ENCODE measurements around the gene KDM8. TPM values are rescaled to one million over a fixed set of nuclear protein-coding genes. Genes with fewer than 3 reads are reported as not detected.
A peak's percentile ranks its signal among the peaks of the same experiment; 100 is the strongest.

Gene KDM8
- total and polyA plus RNA-seq, 4 experiments from 2014 or later, result 4.8 to 31.0 (median 18.4) TPM

DNA sequence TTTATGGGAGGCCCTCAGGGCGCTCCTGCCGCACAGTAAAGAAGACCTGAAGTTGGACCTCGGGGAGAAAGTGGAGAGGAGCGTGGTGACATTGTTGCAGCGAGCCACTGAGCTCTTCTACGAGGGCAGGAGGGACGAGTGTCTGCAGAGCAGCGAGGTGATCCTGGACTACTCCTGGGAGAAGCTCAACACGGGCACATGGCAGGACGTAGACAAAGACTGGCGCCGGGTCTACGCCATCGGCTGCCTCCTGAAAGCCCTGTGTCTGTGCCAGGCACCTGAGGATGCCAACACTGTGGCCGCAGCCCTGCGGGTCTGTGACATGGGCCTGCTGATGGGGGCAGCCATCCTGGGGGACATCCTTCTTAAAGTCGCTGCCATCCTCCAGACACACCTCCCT, 6.8 kb downstream of the KDM8 start:
- CTCF ChIA-PET (ENCODE audit: partially characterized antibody), result interaction anchor here (1.5 to 2.6 kb wide), 2 partner anchors 14 to 31 kb away, joined by 6 to 14 read pairs; no protein-coding TSS in a partner anchor
- DNase-seq, result no peak
- H3K4me1 ChIP-seq (ENCODE audit: insufficient read depth, low read length), result peaks cover 3% of the 10 kb centered on the region
- Mint-ChIP-seq H3K27me3 (no peaks in the 10 kb centered on the region), H3K36me3 (peaks cover 15 to 30% of the 10 kb centered on the region in 2 donors), H3K4me3 (no peak overlapping the region), H3K9me3 (no peaks in the 10 kb centered on the region), H3K4me1 (peaks cover 0 to 7% (median 1%) of the 10 kb centered on the region in 4 donors), H3K27ac (no peak overlapping the region)
- no peak overlapping the region for H3K4me3 ChIP-seq (ENCODE audit: low read length in 2 of 2)
- no peak overlapping the region for H3K27ac ChIP-seq (ENCODE audit: low read depth, low read length)
- POLR2A ChIA-PET (ENCODE audit: partially characterized antibody), result no interaction called here
- intact Hi-C loops (cut with micrococcal nuclease), result no loop called here
- no peaks in the 10 kb centered on the region for H3K9me3 ChIP-seq (ENCODE audit: control insufficient read depth in 1 of 2, low read length in 2 of 2)
- no peaks in the 10 kb centered on the region for H3K27me3 ChIP-seq (ENCODE audit: insufficient read depth, low read length)
- peaks cover 27% of the 10 kb centered on the region for H3K36me3 ChIP-seq (ENCODE audit: insufficient read depth, low read length)

GRCh38 chr16:27211026-27211425, 7.7 kb downstream of the KDM8 start:
- Mint-ChIP-seq H3K4me3 (no peak overlapping the region), H3K27ac (no peak overlapping the region), H3K36me3 (peaks cover 15 to 37% of the 10 kb centered on the region in 2 donors), H3K9me3 (peaks cover 0 to under 1% (median 0%) of the 10 kb centered on the region in 8 donors), H3K27me3 (no peaks in the 10 kb centered on the region), H3K4me1 (peaks cover 0 to 5% (median 1%) of the 10 kb centered on the region in 4 donors)
- Histone ChIP-seq H3K4me3 (ENCODE audit: low read length in 2 of 2) (no peak overlapping the region), H3K9me3 (ENCODE audit: control insufficient read depth in 1 of 2, low read length in 2 of 2) (no peaks in the 10 kb centered on the region), H3K27me3 (ENCODE audit: insufficient read depth, low read length) (no peaks in the 10 kb centered on the region), H3K27ac (ENCODE audit: low read depth, low read length) (no peak overlapping the region), H3K4me1 (ENCODE audit: insufficient read depth, low read length) (no peaks in the 10 kb centered on the region), H3K36me3 (ENCODE audit: insufficient read depth, low read length) (peaks cover 27% of the 10 kb centered on the region)
- ChIA-PET CTCF (ENCODE audit: partially characterized antibody) (interaction anchor here (0.7 to 2.6 kb wide), 4 partner anchors 15 to 916 kb away, joined by 3 to 14 read pairs (median 4); no protein-coding TSS in a partner anchor), POLR2A (ENCODE audit: partially characterized antibody) (no interaction called here)
- no peak for DNase-seq
- intact Hi-C loops (cut with micrococcal nuclease), result no loop called here

DNA sequence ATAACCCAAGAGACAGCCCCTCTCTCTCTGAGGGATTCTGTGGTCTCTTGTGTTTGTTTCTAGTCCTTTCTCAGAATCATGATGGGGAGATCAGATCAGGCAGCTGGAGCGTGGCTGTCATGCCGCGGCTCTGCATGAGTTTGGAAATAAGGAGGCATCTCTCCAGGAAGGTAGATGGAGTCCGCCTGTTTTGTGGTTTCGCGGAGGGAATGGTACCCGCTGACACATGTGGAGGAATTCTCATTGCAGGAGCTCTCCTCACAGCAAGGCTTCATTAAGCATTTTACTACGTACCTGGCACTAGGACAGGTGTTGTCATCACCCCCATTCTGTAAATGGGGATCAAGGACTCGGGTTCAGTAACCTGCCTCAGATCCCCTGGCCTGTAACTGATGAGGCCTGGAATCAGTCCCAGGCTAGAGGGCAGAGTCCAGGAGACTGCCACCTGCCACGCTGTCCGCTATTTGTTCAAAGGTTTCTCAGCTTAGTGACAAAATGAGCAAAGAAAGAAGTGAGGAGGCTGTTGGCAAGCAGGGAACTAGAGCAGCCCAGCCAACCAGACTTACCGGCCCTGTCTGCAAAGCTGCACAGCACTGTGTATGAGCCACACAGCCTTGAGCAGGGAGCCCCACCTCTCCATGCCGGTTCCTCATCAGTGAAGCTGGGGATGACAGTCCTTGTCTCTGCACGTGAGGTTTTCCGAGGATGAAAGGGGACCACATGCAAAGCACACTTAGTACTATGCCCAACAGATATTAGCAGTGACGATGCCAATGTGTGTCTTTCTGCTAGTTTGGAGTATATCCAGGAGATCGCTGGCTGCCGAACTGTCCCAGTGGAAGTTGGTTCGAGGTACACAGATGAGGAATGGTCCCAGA, 11.0 kb downstream of the KDM8 start:
- Histone ChIP-seq H3K9me3 (ENCODE audit: control insufficient read depth in 1 of 2, low read length in 2 of 2) (no peaks in the 10 kb centered on the region), H3K27me3 (ENCODE audit: insufficient read depth, low read length) (no peaks in the 10 kb centered on the region), H3K4me1 (ENCODE audit: insufficient read depth, low read length) (no peaks in the 10 kb centered on the region), H3K36me3 (ENCODE audit: insufficient read depth, low read length) (peaks cover 26% of the 10 kb centered on the region), H3K27ac (ENCODE audit: low read depth, low read length) (no peak overlapping the region), H3K4me3 (ENCODE audit: low read length in 2 of 2) (no peak overlapping the region)
- POLR2A ChIA-PET (ENCODE audit: partially characterized antibody), result interaction anchor here (1.1 kb wide), 1 partner anchor 10 kb away, joined by 3 read pairs; no protein-coding TSS in a partner anchor
- H3K4me3 Mint-ChIP-seq, result no peak overlapping the region
- CTCF ChIA-PET (ENCODE audit: partially characterized antibody), result no interaction called here
- intact Hi-C loops (cut with micrococcal nuclease), result no loop called here
- H3K36me3 Mint-ChIP-seq, result peaks cover 12 to 47% of the 10 kb centered on the region in 2 donors
- H3K27me3 Mint-ChIP-seq, result no peaks in the 10 kb centered on the region
- H3K27ac Mint-ChIP-seq, result peak overlapping the region in 5 of 7 donors; percentile 19 to 70 (median 43)
- H3K9me3 Mint-ChIP-seq, result peaks cover 0 to 1% (median 0%) of the 10 kb centered on the region in 8 donors
- DNase-seq, result no peak
- peaks cover 0 to 5% (median 2%) of the 10 kb centered on the region in 4 donors for H3K4me1 Mint-ChIP-seq

- CTCF ChIA-PET (ENCODE audit: partially characterized antibody), result no interaction called here
- POLR2A ChIA-PET (ENCODE audit: partially characterized antibody), result no interaction called here
- peaks cover 0 to 1% (median 0%) of the 10 kb centered on the region in 8 donors for H3K9me3 Mint-ChIP-seq
Observed at GRCh38 chr16:27215660-27216059, 12.3 kb downstream of the KDM8 start.

GRCh38 chr16:27216297-27216885, 13.1 kb downstream of the KDM8 start:
- H3K4me1 Mint-ChIP-seq, result peaks cover 0 to 5% (median 2%) of the 10 kb centered on the region in 4 donors
- no peak for DNase-seq
- H3K27me3 Mint-ChIP-seq, result no peaks in the 10 kb centered on the region
- ChIA-PET POLR2A (ENCODE audit: partially characterized antibody) (interaction anchor here (1.3 kb wide), 1 partner anchor 17 kb away, joined by 3 read pairs; no protein-coding TSS in a partner anchor), CTCF (ENCODE audit: partially characterized antibody) (interaction anchor here (0.9 kb wide), 1 partner anchor 139 kb away, joined by 3 read pairs; no protein-coding TSS in a partner anchor)
- Histone ChIP-seq H3K36me3 (ENCODE audit: insufficient read depth, low read length) (peaks cover 22% of the 10 kb centered on the region), H3K27me3 (ENCODE audit: insufficient read depth, low read length) (no peaks in the 10 kb centered on the region), H3K27ac (ENCODE audit: low read depth, low read length) (no peak overlapping the region), H3K4me1 (ENCODE audit: insufficient read depth, low read length) (no peaks in the 10 kb centered on the region), H3K4me3 (ENCODE audit: low read length in 2 of 2) (no peak overlapping the region), H3K9me3 (ENCODE audit: control insufficient read depth in 1 of 2, low read length in 2 of 2) (no peaks in the 10 kb centered on the region)
- peak overlapping the region in 1 of 7 donors; percentile 21 for H3K27ac Mint-ChIP-seq
- no peak overlapping the region for H3K4me3 Mint-ChIP-seq
- peaks cover 0 to 1% (median 0%) of the 10 kb centered on the region in 8 donors for H3K9me3 Mint-ChIP-seq
- peaks cover 12 to 43% of the 10 kb centered on the region in 2 donors for H3K36me3 Mint-ChIP-seq
- intact Hi-C loops (cut with micrococcal nuclease), result no loop called here

More at GRCh38 chr16:27215660-27216059, 12.3 kb downstream of the KDM8 start:
- Mint-ChIP-seq H3K36me3 (peaks cover 12 to 40% of the 10 kb centered on the region in 2 donors), H3K27ac (peak overlapping the region in 2 of 7 donors; percentile 21 to 31), H3K4me1 (peaks cover 0 to 5% (median 2%) of the 10 kb centered on the region in 4 donors), H3K27me3 (no peaks in the 10 kb centered on the region), H3K4me3 (no peak overlapping the region)
- H3K9me3 ChIP-seq (ENCODE audit: control insufficient read depth in 1 of 2, low read length in 2 of 2), result no peaks in the 10 kb centered on the region
- no peak overlapping the region for H3K4me3 ChIP-seq (ENCODE audit: low read length in 2 of 2)
- H3K36me3 ChIP-seq (ENCODE audit: insufficient read depth, low read length), result peaks cover 27% of the 10 kb centered on the region
- no peaks in the 10 kb centered on the region for H3K4me1 ChIP-seq (ENCODE audit: insufficient read depth, low read length)
- H3K27me3 ChIP-seq (ENCODE audit: insufficient read depth, low read length), result no peaks in the 10 kb centered on the region
- intact Hi-C loops (cut with micrococcal nuclease), result no loop called here
- DNase-seq, result no peak
- H3K27ac ChIP-seq (ENCODE audit: low read depth, low read length), result no peak overlapping the region

DNA sequence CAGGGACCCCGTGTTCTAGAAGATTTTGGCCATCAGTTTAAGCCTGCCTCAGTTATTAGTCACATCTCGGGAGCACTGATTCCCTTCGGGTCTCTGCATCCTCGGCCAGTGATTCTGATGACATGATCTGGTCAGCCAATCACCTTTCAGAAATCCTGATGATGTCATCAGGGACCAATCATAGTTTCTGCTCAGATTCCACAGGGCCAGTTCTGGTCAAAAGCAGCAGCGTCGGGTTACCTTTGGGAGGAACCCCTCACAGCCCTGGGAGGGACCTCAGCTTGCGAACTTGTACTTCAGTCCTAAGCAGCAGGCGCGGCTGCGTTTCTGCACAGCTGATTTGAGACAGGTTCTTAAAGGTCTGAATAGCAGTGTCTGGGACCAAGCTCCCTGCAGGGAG, 13.9 kb downstream of the KDM8 start:
- H3K27ac Mint-ChIP-seq, result peak overlapping the region in 1 of 7 donors; percentile 57
- no peak for DNase-seq
- H3K9me3 Mint-ChIP-seq, result peaks cover 0 to 1% (median 0%) of the 10 kb centered on the region in 8 donors
- no peak overlapping the region for H3K4me3 Mint-ChIP-seq
- H3K27ac ChIP-seq (ENCODE audit: low read depth, low read length), result no peak overlapping the region
- ChIA-PET POLR2A (ENCODE audit: partially characterized antibody) (interaction anchor here (1.3 kb wide), 1 partner anchor 16 kb away, joined by 3 read pairs; no protein-coding TSS in a partner anchor), CTCF (ENCODE audit: partially characterized antibody) (interaction anchor here (0.9 kb wide), 1 partner anchor 138 kb away, joined by 3 read pairs; no protein-coding TSS in a partner anchor)
- H3K4me3 ChIP-seq (ENCODE audit: low read length in 2 of 2), result no peak overlapping the region
- H3K9me3 ChIP-seq (ENCODE audit: control insufficient read depth in 1 of 2, low read length in 2 of 2), result no peaks in the 10 kb centered on the region
- H3K27me3 Mint-ChIP-seq, result no peaks in the 10 kb centered on the region
- peaks cover 19% of the 10 kb centered on the region for H3K36me3 ChIP-seq (ENCODE audit: insufficient read depth, low read length)
- no peaks in the 10 kb centered on the region for H3K27me3 ChIP-seq (ENCODE audit: insufficient read depth, low read length)
- intact Hi-C loops (cut with micrococcal nuclease), result no loop called here
- peaks cover 0 to 5% (median 2%) of the 10 kb centered on the region in 4 donors for H3K4me1 Mint-ChIP-seq
- peaks cover 12 to 45% of the 10 kb centered on the region in 2 donors for H3K36me3 Mint-ChIP-seq
- no peaks in the 10 kb centered on the region for H3K4me1 ChIP-seq (ENCODE audit: insufficient read depth, low read length)

- CTCF ChIA-PET (ENCODE audit: partially characterized antibody), result interaction anchor here (1.9 kb wide), 1 partner anchor 11 kb away, joined by 7 read pairs; no protein-coding TSS in a partner anchor
- H3K9me3 Mint-ChIP-seq, result peaks cover 0 to 1% (median 0%) of the 10 kb centered on the region in 8 donors
- Histone ChIP-seq H3K36me3 (ENCODE audit: insufficient read depth, low read length) (peaks cover 16% of the 10 kb centered on the region), H3K27me3 (ENCODE audit: insufficient read depth, low read length) (no peaks in the 10 kb centered on the region), H3K4me3 (ENCODE audit: low read length in 2 of 2) (no peak overlapping the region), H3K27ac (ENCODE audit: low read depth, low read length) (no peak overlapping the region), H3K9me3 (ENCODE audit: control insufficient read depth in 1 of 2, low read length in 2 of 2) (no peaks in the 10 kb centered on the region), H3K4me1 (ENCODE audit: insufficient read depth, low read length) (no peaks in the 10 kb centered on the region)
- no peak for DNase-seq
- H3K4me1 Mint-ChIP-seq, result peaks cover 0 to 4% (median under 1%) of the 10 kb centered on the region in 4 donors
- peak overlapping the region in 2 of 7 donors; percentile 18 to 42 for H3K27ac Mint-ChIP-seq
- H3K4me3 Mint-ChIP-seq, result no peak overlapping the region
- POLR2A ChIA-PET (ENCODE audit: partially characterized antibody), result no interaction called here
- intact Hi-C loops (cut with micrococcal nuclease), result no loop called here
- H3K36me3 Mint-ChIP-seq, result peaks cover 3 to 42% of the 10 kb centered on the region in 2 donors
- no peaks in the 10 kb centered on the region for H3K27me3 Mint-ChIP-seq
Observed at GRCh38 chr16:27218756-27219155, 15.4 kb downstream of the KDM8 start.
